Motor neuron (in vitro differentiated cells): ENCODE results near the gene DGKG. TPM values are rescaled to one million over a fixed set of nuclear protein-coding genes. Genes with fewer than 3 reads are reported as not detected.

Source experiments
- ATAC-seq, 8 experiments: fragments of 200-7000 bp; cut with Tn5 transposase; replicated peaks in 6 of 8; 2 replicates each; pipeline ENCODE4 v1.8.0; 2021; ENCODE audit warnings: mild to moderate bottlenecking in 8 of 8, moderate library complexity in 8 of 8
- H3K27ac ChIP-seq, 2 donors: fragments of 250-450 bp; sonication (Bioruptor Pico); 2 replicates each; pipeline ENCODE4 v1.9.0; 2021; ENCODE audit warnings: antibody characterized with exemption in 2 of 2, mild to moderate bottlenecking in 2 of 2, moderate library complexity in 1 of 2
- H3K4me1 ChIP-seq, 2 donors: fragments of 250-450 bp; sonication (Bioruptor Pico); replicated peaks in 1 of 2; 2 replicates each; pipeline ENCODE4 v1.6.1; 2021; ENCODE audit warnings: antibody characterized with exemption in 2 of 2, mild to moderate bottlenecking in 2 of 2, moderate library complexity in 1 of 2
- H3K4me3 ChIP-seq, 5 donors: fragments of 250-450 bp; sonication (Bioruptor Pico); 2 replicates each; pipeline ENCODE4 v1.9.0; 2021; ENCODE audit warnings: antibody characterized with exemption in 5 of 5, mild to moderate bottlenecking in 5 of 5, moderate library complexity in 4 of 5
- WGBS, 10 experiments: fragments of 450-650 bp; shearing (Covaris generic); methylation state at CpG; one replicate each; pipeline ENCODE4 v1.0.0; 2022; 5-methylcytosine and 5-hydroxymethylcytosine counted together
- in situ Hi-C, 9 experiments: fragments of 400-800 bp; cut with MboI; loops; one replicate each; pipeline ENCODE4 v1.15.0; 2021; ENCODE audit warnings: low sequenced_read_pairs in 9 of 9, low pct_unique_long_range_greater_than_20kb in 2 of 9; ENCODE audit not compliant: unreplicated experiment in 9 of 9
- total RNA-seq, 8 experiments: library from RNA; unstranded; fragments of 300-600 nt; gene quantifications; 2 replicates each; pipeline versions ENCODE4 v1.2.3 to v1.2.4, GENCODE V29; 2022

The DGKG gene
- total RNA-seq, 8 experiments from 2014 or later = 0.05 to 3.1 (median 0.66) TPM; not detected in 1

DNA sequence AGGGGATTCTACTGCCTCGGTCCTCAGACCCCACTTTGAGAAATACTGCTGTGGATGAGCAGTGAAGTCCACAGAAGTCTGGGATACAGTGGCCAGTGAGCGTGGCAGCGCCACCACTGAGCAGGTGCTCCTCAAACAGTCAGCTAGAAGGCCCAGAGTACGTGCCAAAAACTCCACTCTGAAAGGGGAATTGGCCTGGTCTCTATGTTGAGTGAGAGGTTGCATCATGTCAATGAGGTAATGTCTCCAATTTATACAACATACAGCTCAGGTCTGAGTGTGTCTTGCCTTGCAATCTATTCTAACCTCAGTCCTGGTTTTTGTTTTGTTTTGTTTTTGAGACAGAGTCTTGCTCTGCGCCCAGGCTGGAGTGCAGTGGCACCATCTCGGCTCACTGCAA is 199.8 kb downstream of the DGKG start:
- 43 to 100% (median 81%) methylated on average over 1 to 3 of the region's 6 CpGs; no CpG with 5 or more reads in 4 of the 10 experiments for WGBS, 10 experiments
- Histone ChIP-seq H3K4me3 (no peak overlapping the region), H3K4me1 (no peaks in the 10 kb centered on the region), H3K27ac (no peak overlapping the region)
- ATAC-seq = peak in 1 of 8 experiments; percentile 39
- in situ Hi-C loops = no loop called here

DNA sequence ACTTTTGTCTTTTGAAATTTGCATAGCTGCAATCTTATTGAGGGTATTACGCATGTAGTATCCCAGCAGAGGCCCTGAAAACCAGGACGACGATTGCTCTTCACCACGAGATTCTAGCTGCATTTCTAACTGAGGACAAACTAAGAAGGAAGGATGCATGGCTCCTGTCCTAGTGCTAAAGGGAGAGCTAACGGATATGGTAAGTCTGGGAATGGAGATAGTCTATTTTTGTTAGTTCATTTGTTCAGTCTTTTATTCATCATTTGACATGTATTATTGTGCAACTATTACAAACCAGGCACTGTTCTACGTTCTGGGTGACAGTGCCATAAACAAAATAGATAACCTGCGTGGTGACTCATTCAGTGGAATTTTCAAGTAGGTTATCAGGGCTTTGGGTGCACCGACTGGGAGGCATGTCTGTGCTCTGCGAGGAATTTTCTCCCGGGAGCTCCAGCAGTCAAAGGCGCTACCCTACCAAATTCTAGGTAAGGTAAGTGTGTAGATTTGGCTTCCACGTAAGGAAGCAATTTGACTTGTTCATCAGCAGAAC is 201.3 kb downstream of the DGKG start:
- in situ Hi-C loops = no loop called here
- WGBS, 10 experiments = 28 to 92% (median 85%) methylated on average over 3 to 12 of the region's 12 CpGs; no CpG with 5 or more reads in 2 of the 10 experiments
- Histone ChIP-seq H3K27ac (no peak overlapping the region), H3K4me1 (no peaks in the 10 kb centered on the region), H3K4me3 (no peak overlapping the region)
- no peak for ATAC-seq

- Histone ChIP-seq H3K4me3 (no peak overlapping the region), H3K4me1 (no peaks in the 10 kb centered on the region), H3K27ac (no peak overlapping the region)
- in situ Hi-C loops = no loop called here
- ATAC-seq = no peak
- 25 to 100% (median 88%) methylated on average over 1 to 2 of the region's 2 CpGs; no CpG with 5 or more reads in 1 of the 10 experiments for WGBS, 10 experiments
These were observed 207.4 kb downstream of the DGKG start for GRCh38 chr3:186154641-186155040.

- Histone ChIP-seq H3K27ac (no peak overlapping the region), H3K4me3 (no peak overlapping the region), H3K4me1 (no peaks in the 10 kb centered on the region)
- in situ Hi-C loops = no loop called here
- WGBS, 10 experiments = 10 to 100% (median 81%) methylated on average over 2 to 9 of the region's 9 CpGs; no CpG with 5 or more reads in 1 of the 10 experiments
- no peak for ATAC-seq
These were observed 209.1 kb downstream of the DGKG start for GRCh38 chr3:186152889-186153292.

GRCh38 chr3:186152361-186152798 is 209.7 kb downstream of the DGKG start:
- H3K4me1 ChIP-seq = no peaks in the 10 kb centered on the region
- ATAC-seq = no peak

DNA sequence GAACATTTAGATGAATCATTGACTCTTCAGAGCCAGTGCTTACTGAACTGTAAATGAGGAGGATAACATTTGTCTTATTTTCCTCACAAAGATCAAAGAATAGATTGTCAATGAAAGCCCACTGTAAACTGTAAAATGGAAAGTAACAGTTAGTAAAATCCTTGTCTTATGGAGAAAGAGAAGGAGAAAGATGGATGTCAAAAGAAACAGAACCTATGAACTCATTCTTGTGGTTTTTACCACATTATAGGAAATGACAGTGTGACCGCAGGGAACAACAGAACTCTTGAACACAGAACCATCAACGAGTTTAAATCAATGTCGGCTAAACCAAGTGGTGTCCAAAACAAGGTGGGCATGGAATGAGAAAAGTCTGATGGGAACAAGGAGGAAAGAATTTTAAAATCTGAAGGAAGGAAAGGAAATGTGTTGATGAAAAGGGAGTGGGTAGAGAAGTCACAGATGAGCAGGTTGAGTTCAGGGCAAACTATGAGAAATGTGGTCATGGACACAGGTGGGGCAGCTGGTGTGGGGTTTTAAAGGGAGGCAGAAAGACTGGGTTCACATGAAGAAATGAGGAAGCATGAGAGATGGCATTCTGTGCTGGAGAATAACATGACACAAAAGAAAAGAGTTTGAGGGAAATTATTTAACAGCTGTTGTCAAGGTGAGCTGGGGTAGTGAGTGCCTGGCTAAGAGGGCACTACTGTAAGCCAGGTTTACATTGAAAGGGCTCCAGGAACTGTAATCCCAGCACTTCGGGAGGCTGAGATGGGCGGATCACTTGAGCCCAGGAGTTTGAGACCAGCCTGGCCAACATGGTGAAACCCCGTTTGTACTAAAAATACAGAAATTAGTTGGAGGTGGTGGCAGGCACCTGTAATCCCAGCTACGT is 210.7 kb downstream of the DGKG start:
- ATAC-seq = no peak
- no peak overlapping the region for H3K27ac ChIP-seq
- in situ Hi-C loops = no loop called here
- WGBS, 10 experiments = 29 to 100% (median 78%) methylated on average over 3 to 7 of the region's 7 CpGs
- H3K4me3 ChIP-seq = no peak overlapping the region
- no peaks in the 10 kb centered on the region for H3K4me1 ChIP-seq

More at GRCh38 chr3:186152361-186152798, 209.7 kb downstream of the DGKG start:
- Histone ChIP-seq H3K27ac (no peak overlapping the region), H3K4me3 (no peak overlapping the region)
- 61 to 100% (median 82%) methylated on average over 1 to 5 of the region's 8 CpGs; no CpG with 5 or more reads in 6 of the 10 experiments for WGBS, 10 experiments
- in situ Hi-C loops = no loop called here

DNA sequence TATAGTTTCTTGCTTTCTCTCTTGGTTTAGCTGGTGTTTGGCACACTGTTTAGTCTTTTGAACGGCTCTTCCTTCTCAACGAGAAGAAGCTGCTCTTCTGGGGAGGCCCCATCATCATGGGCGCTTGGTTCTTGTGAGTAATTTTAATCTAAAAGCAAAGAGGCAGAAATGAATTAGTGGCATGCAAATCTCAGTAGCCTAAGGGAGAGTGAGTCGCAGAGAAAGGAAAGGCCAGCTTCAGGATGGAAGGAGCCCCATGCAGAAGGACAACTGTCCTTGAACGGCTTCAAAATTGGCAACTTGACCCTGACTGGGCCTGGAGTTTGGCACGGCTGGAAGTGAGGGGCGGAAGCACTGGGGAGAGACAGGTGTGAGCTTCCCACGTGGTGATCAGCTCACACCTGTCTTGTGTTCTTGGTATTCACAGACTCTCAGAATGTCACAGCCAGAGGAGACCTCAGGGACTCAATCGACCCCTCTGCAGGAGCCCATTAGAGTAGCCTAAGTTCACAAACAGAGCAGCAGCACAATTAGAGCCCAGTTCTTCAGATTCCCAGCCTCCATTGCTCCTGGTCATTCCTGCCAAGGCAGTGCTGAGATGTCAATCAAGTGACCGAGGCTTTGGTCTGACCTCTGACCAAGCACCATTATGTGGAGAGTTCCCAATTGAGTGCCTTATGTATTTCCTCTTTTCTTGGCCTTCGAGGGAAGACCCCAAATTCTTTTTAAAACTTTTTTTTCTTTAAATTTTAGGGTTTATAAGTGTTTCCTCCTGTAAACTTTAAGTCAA is 211.8 kb downstream of the DGKG start:
- Histone ChIP-seq H3K4me1 (no peaks in the 10 kb centered on the region), H3K27ac (no peak overlapping the region), H3K4me3 (no peak overlapping the region)
- 22 to 76% (median 46%) methylated on average over 2 to 10 of the region's 11 CpGs; no CpG with 5 or more reads in 1 of the 10 experiments for WGBS, 10 experiments
- in situ Hi-C loops = no loop called here
- ATAC-seq = peak in 2 of 8 experiments; percentile 51 to 59

- ATAC-seq = no peak
- WGBS, 10 experiments = 38 to 97% (median 79%) methylated on average over 1 to 14 of the region's 15 CpGs; no CpG with 5 or more reads in 2 of the 10 experiments
- no peak overlapping the region for H3K27ac ChIP-seq
- no peaks in the 10 kb centered on the region for H3K4me1 ChIP-seq
- H3K4me3 ChIP-seq = no peak overlapping the region
- in situ Hi-C loops = no loop called here
These were observed 212.6 kb downstream of the DGKG start for GRCh38 chr3:186149319-186149960.

DNA sequence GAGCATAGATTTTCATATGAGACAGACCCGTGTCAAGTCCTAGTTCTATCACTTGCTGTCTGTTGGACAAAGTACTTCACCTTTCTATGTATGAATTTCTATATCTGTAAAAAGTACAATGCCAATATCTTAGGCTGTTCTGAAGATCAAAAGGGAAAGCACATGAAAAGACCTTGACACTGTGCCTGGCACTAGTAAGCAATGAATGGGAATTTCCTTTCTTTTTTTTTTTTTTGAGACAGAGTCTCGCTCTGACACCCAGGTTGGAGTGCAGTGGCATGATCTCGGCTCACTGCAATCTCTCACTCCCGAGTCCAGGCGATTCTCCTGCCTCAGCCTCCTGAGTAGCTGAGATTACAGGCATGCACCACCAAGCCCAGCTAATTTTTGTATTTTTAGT is 217.8 kb downstream of the DGKG start:
- in situ Hi-C loops = no loop called here
- no peak for ATAC-seq
- WGBS, 10 experiments = 24 to 100% (median 84%) methylated on average over 2 to 5 of the region's 5 CpGs; no CpG with 5 or more reads in 3 of the 10 experiments
- Histone ChIP-seq H3K4me3 (no peak overlapping the region), H3K27ac (no peak overlapping the region), H3K4me1 (no peaks in the 10 kb centered on the region)

DNA sequence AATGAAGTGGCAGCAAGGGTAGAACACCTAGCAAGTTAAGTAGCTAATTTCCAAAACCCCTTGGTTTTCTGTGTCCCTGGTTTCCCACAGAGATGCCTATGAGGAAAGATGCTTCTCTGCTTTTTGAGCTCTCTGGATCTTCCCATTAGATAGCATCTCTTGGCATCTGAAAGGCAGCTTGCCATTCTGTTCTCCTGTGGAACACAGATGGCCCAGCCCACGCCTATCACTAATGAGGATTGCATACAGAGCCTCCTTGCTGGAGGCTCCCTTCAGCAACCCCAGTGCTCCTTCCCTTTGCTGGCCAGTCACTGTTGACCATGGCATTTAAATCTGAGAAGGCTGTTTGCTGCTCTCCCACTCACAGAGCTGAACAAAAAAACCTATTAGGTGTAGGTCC is 218.8 kb downstream of the DGKG start:
- Histone ChIP-seq H3K4me3 (no peak overlapping the region), H3K27ac (no peak overlapping the region), H3K4me1 (no peaks in the 10 kb centered on the region)
- in situ Hi-C loops = no loop called here
- WGBS, 10 experiments = 0 to 67% (median 25%) methylated on average over 1 of the region's 1 CpG; no CpG with 5 or more reads in 6 of the 10 experiments
- peak in 3 of 8 experiments; percentile 20 to 65 (median 47) for ATAC-seq

DNA sequence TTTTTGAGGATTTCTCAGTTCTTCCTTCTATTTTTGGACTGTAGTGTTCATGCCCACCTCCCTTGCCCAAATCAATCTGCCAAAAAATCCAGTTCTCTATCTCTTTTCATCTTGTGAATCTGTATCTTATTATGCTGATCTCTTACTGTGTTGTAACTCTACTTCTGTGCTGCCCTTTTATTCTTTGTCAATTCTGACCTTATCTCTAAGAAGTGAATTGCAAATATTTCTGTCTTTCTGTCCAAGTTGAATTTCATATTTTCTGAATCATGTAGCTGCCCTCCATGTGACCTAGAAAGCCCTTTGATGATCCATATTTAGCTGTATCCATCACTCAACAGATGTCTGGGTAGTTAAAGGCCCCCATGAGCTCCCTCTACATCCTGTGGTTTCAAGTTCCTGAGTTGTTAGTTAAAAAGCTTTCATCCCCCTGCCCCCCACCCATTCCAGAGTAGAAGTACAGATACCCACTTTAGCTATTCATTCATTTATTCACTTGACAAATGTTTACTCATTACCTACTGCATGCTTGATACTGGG is 219.6 kb downstream of the DGKG start:
- in situ Hi-C loops = no loop called here
- ATAC-seq = peak in 3 of 8 experiments; percentile 57 to 74 (median 57)

DNA sequence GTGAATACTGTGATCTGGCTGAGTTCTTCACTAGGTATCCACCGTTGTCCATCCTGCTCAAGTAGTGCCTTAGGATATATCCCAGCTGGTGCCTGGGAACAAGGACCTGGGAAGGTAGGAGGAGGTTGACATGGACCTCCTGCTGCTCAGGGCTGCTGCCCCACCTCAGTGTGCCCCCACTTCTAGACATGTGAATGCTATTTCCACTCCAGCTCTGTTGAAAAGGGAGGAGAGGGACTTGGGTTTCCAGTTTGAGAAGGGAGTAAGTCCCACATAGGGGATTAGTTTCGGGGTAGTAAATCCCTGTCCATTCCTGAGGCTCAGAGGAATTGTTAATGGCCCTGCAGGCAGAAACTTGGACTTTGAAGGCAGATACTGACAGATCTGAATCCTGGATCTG is 220.2 kb downstream of the DGKG start:
- Histone ChIP-seq H3K4me3 (no peak overlapping the region), H3K27ac (no peak overlapping the region), H3K4me1 (no peaks in the 10 kb centered on the region)
- WGBS, 10 experiments = 0 to 100% (median 67%) methylated on average over 1 to 2 of the region's 2 CpGs; no CpG with 5 or more reads in 1 of the 10 experiments
- ATAC-seq = peak in 2 of 8 experiments; percentile 12 to 13
- in situ Hi-C loops = no loop called here

More for the DNA sequence above, 219.6 kb downstream of the DGKG start:
- no peak overlapping the region for H3K27ac ChIP-seq
- H3K4me3 ChIP-seq = no peak overlapping the region
- H3K4me1 ChIP-seq = no peaks in the 10 kb centered on the region
